ENCODE data around the gene SZRD1. TPM values are rescaled to one million over a fixed set of nuclear protein-coding genes. Genes with fewer than 3 reads are reported as not detected.
A peak's percentile ranks its signal among the peaks of the same experiment; 100 is the strongest.
"Not testable (repeated sequence)": the region's sequence is repeated elsewhere in the genome, so short reads cannot be mapped to it uniquely, and the experiment has no call there.

SZRD1 gene
- total RNA-seq, 4 donors from 2014 or later: 54.6 to 66.8 (median 61.7) TPM

- intact Hi-C loops (cut with DNase I; ENCODE audit: low total_unique reads): no loop called here
- WGBS, 2 donors (ENCODE audit: low coverage in 1 of 2): 80 to 95% methylated on average over 1 to 2 of the region's 2 CpGs
- TF ChIP-seq POLR2AphosphoS5 (IDR thresholded peaks at IDR 0.05) (no peak), EP300 (IDR thresholded peaks at IDR 0.05; ENCODE audit: low read depth) (no peak), CTCF (IDR thresholded peaks at IDR 0.05) (no peak), POLR2A (IDR thresholded peaks at IDR 0.05) (no peak)
- in situ Hi-C loops (cut with MboI; ENCODE audit: low pct_ligation_motif_present in 1 of 4, low pct_unique_long_range_greater_than_20kb in 1 of 4, low sequenced_read_pairs in 3 of 4): loop anchor here in 1 of 4 donors (25.0 kb wide), 2 partner anchors 142 to 267 kb away; partner anchors contain the start of gene ARHGEF19
- no peak for DNase-seq
- no peaks in the 10 kb centered on the region for H3K9me3 ChIP-seq
- H3K36me3 ChIP-seq: no peaks in the 10 kb centered on the region
- no peaks in the 10 kb centered on the region for H3K27me3 ChIP-seq
- peaks cover 5 to 25% (median 14%) of the 10 kb centered on the region in 4 donors for H3K4me1 ChIP-seq
- no peak overlapping the region for H3K4me3 ChIP-seq
- no peak overlapping the region for H3K27ac ChIP-seq
These were observed 12.4 kb upstream of the SZRD1 start for GRCh38 chr1:16354619-16355018.

GRCh38 chr1:16356867-16357266, 10.2 kb upstream of the SZRD1 start:
- TF ChIP-seq CTCF (IDR thresholded peaks at IDR 0.05): no peak
- TF ChIP-seq EP300 (IDR thresholded peaks at IDR 0.05; ENCODE audit: low read depth): no peak
- no peak for TF ChIP-seq POLR2AphosphoS5 (IDR thresholded peaks at IDR 0.05)
- no peak for TF ChIP-seq POLR2A (IDR thresholded peaks at IDR 0.05)
- Histone ChIP-seq H3K36me3 (no peaks in the 10 kb centered on the region), H3K27me3 (no peaks in the 10 kb centered on the region), H3K4me1 (peaks cover 2 to 8% (median 6%) of the 10 kb centered on the region in 4 donors), H3K9me3 (no peaks in the 10 kb centered on the region), H3K27ac (no peak overlapping the region), H3K4me3 (no peak overlapping the region)
- DNase-seq: no peak
- in situ Hi-C loops (cut with MboI; ENCODE audit: low pct_ligation_motif_present in 1 of 4, low pct_unique_long_range_greater_than_20kb in 1 of 4, low sequenced_read_pairs in 3 of 4) (loop anchor here in 1 of 4 donors (25.0 kb wide), 2 partner anchors 145 to 270 kb away; partner anchors contain the start of gene ARHGEF19), intact Hi-C loops (cut with DNase I; ENCODE audit: low total_unique reads) (no loop called here)
- WGBS, 2 donors (ENCODE audit: low coverage in 1 of 2): 70 to 79% methylated on average over 3 of the region's 3 CpGs

GRCh38 chr1:16365146-16365498, 1.9 kb upstream of the SZRD1 start:
- not testable (repeated sequence) for H3K4me3 ChIP-seq, H3K27me3 ChIP-seq, DNase-seq, H3K36me3 ChIP-seq, H3K9me3 ChIP-seq
- intact Hi-C loops (cut with DNase I; ENCODE audit: low total_unique reads) (loop anchor here (10.0 kb wide), 1 partner anchor 290 kb away; the partner anchor contains the start of gene FAM131C), in situ Hi-C loops (cut with MboI; ENCODE audit: low pct_ligation_motif_present in 1 of 4, low pct_unique_long_range_greater_than_20kb in 1 of 4, low sequenced_read_pairs in 3 of 4) (loop anchor here in 2 of 4 donors (10.0 to 25.0 kb wide), 3 partner anchors 153 to 280 kb away; partner anchors contain the start of gene ARHGEF19 (in 1 of the 2))
- TF ChIP-seq POLR2AphosphoS5 (IDR thresholded peaks at IDR 0.05): peak in 2 of 3 donors; percentile 39 to 58
- 67 to 80% methylated on average over 2 to 3 of the region's 3 CpGs for WGBS, 2 donors (ENCODE audit: low coverage in 1 of 2)
- H3K27ac ChIP-seq: peak overlapping the region in 3 of 4 donors; percentile 21 to 72 (median 50)
- peaks cover 0 to 31% (median 16%) of the 10 kb centered on the region in 4 donors for H3K4me1 ChIP-seq

- in situ Hi-C loops (cut with MboI; ENCODE audit: low pct_ligation_motif_present in 1 of 4, low pct_unique_long_range_greater_than_20kb in 1 of 4, low sequenced_read_pairs in 3 of 4) (loop anchor here in 2 of 4 donors (10.0 to 25.0 kb wide), 3 partner anchors 155 to 283 kb away; partner anchors contain the start of gene ARHGEF19 (in 1 of the 2)), intact Hi-C loops (cut with DNase I; ENCODE audit: low total_unique reads) (loop anchor here (10.0 kb wide), 1 partner anchor 293 kb away; the partner anchor contains the start of gene FAM131C)
These were observed 371 bp downstream of the SZRD1 start for GRCh38 chr1:16367258-16367967.

More at GRCh38 chr1:16367258-16367967, 371 bp downstream of the SZRD1 start:
- peaks cover 8 to 39% (median 24%) of the 10 kb centered on the region in 4 donors for H3K4me1 ChIP-seq
- H3K27me3 ChIP-seq: no peaks in the 10 kb centered on the region
- peak overlapping the region; percentile 93 to 98 (median 98) for H3K27ac ChIP-seq
- WGBS, 2 donors (ENCODE audit: low coverage in 1 of 2): 1% methylated on average over 44 of the region's 47 CpGs; no CpG with 5 or more reads in 1 of the 2 donors
- peak overlapping the region; percentile 62 to 90 (median 73) for H3K4me3 ChIP-seq
- H3K9me3 ChIP-seq: no peaks in the 10 kb centered on the region
- TF ChIP-seq POLR2A (IDR thresholded peaks at IDR 0.05) (peak; percentile 91), CTCF (IDR thresholded peaks at IDR 0.05) (peak in 1 of 5 experiments; percentile 2), POLR2AphosphoS5 (IDR thresholded peaks at IDR 0.05) (peak in 2 of 3 donors; percentile 90), EP300 (IDR thresholded peaks at IDR 0.05; ENCODE audit: low read depth) (no peak)
- peak; percentile 86 for DNase-seq
- no peaks in the 10 kb centered on the region for H3K36me3 ChIP-seq
